Dendritic cell treated with granulocyte-macrophage colony-stimulating factor and Interleukin-4, amounts not matched to agents 40 ng/mL and 50 ng/mL, for 4 days (primary cell): ENCODE results near the gene ADNP.

ENCODE experiments used
- H3K27ac Mint-ChIP-seq: one replicate; pipeline ENCODE4 v1.8.0; 2022; ENCODE audit warnings: mild to moderate bottlenecking, mixed read lengths
- H3K27me3 Mint-ChIP-seq: one replicate; pipeline ENCODE4 v1.8.0; 2022; ENCODE audit warnings: mild to moderate bottlenecking, mixed read lengths
- H3K36me3 Mint-ChIP-seq: one replicate; pipeline ENCODE4 v1.8.0; 2022; ENCODE audit warnings: low read depth, mixed read lengths
- H3K4me1 Mint-ChIP-seq: one replicate; pipeline ENCODE4 v1.8.0; 2022; ENCODE audit warnings: low read depth, mixed read lengths
- H3K4me3 Mint-ChIP-seq: one replicate; pipeline ENCODE4 v1.8.0; 2022; ENCODE audit warnings: mild to moderate bottlenecking, moderate library complexity, mixed read lengths
- H3K9me3 Mint-ChIP-seq: one replicate; pipeline ENCODE4 v1.8.0; 2022; ENCODE audit warnings: mixed read lengths
- intact Hi-C: fragments of 100-400 bp; cut with micrococcal nuclease; formaldehyde crosslinking; loops from one replicate; pipeline ENCODE4 v1.15.0; 2022

ADNP gene

GRCh38 chr20:50924261-50924920 lies 6.8 kb downstream of the ADNP start:
- Mint-ChIP-seq H3K4me1 (peaks cover 49% of the 10 kb centered on the region), H3K27ac (no peak overlapping the region), H3K9me3 (no peaks in the 10 kb centered on the region), H3K36me3 (peaks cover 51% of the 10 kb centered on the region), H3K27me3 (no peaks in the 10 kb centered on the region), H3K4me3 (no peak overlapping the region)
- intact Hi-C loops: no loop called here

GRCh38 chr20:50921803-50922501 lies 9.3 kb downstream of the ADNP start:
- Mint-ChIP-seq H3K4me3 (no peak overlapping the region), H3K36me3 (peaks cover 43% of the 10 kb centered on the region), H3K27ac (no peak overlapping the region), H3K27me3 (no peaks in the 10 kb centered on the region), H3K9me3 (no peaks in the 10 kb centered on the region), H3K4me1 (peaks cover 40% of the 10 kb centered on the region)
- intact Hi-C loops: no loop called here

GRCh38 chr20:50920997-50921396 lies 10.2 kb downstream of the ADNP start:
- Mint-ChIP-seq H3K36me3 (peaks cover 51% of the 10 kb centered on the region), H3K4me3 (no peak overlapping the region)
- intact Hi-C loops: no loop called here

GRCh38 chr20:50919567-50919966 lies 11.7 kb downstream of the ADNP start:
- H3K4me3 Mint-ChIP-seq: no peak overlapping the region
- H3K27me3 Mint-ChIP-seq: no peaks in the 10 kb centered on the region
- no peaks in the 10 kb centered on the region for H3K9me3 Mint-ChIP-seq
- no peak overlapping the region for H3K27ac Mint-ChIP-seq
- intact Hi-C loops: no loop called here
- H3K36me3 Mint-ChIP-seq: peaks cover 39% of the 10 kb centered on the region
- peaks cover 40% of the 10 kb centered on the region for H3K4me1 Mint-ChIP-seq

More at GRCh38 chr20:50920997-50921396, 10.2 kb downstream of the ADNP start:
- Mint-ChIP-seq H3K27ac (no peak overlapping the region), H3K27me3 (no peaks in the 10 kb centered on the region), H3K9me3 (no peaks in the 10 kb centered on the region), H3K4me1 (peaks cover 48% of the 10 kb centered on the region)

- Mint-ChIP-seq H3K36me3 (peaks cover 33% of the 10 kb centered on the region), H3K27me3 (no peaks in the 10 kb centered on the region)
- intact Hi-C loops: no loop called here
Measured at GRCh38 chr20:50918403-50918802, 12.8 kb downstream of the ADNP start.

GRCh38 chr20:50916934-50917333 lies 14.3 kb downstream of the ADNP start:
- Mint-ChIP-seq H3K4me3 (no peak overlapping the region), H3K36me3 (peaks cover 39% of the 10 kb centered on the region), H3K27me3 (no peaks in the 10 kb centered on the region), H3K9me3 (no peaks in the 10 kb centered on the region), H3K27ac (no peak overlapping the region), H3K4me1 (peaks cover 44% of the 10 kb centered on the region)
- intact Hi-C loops: no loop called here

More at GRCh38 chr20:50918403-50918802, 12.8 kb downstream of the ADNP start:
- H3K4me1 Mint-ChIP-seq: peaks cover 40% of the 10 kb centered on the region
- H3K4me3 Mint-ChIP-seq: no peak overlapping the region
- no peaks in the 10 kb centered on the region for H3K9me3 Mint-ChIP-seq
- no peak overlapping the region for H3K27ac Mint-ChIP-seq

GRCh38 chr20:50916257-50916656 lies 15.0 kb downstream of the ADNP start:
- no peak overlapping the region for H3K4me3 Mint-ChIP-seq
- H3K27me3 Mint-ChIP-seq: no peaks in the 10 kb centered on the region
- H3K4me1 Mint-ChIP-seq: peaks cover 43% of the 10 kb centered on the region
- intact Hi-C loops: no loop called here
- H3K27ac Mint-ChIP-seq: no peak overlapping the region
- peaks cover 39% of the 10 kb centered on the region for H3K36me3 Mint-ChIP-seq
- no peaks in the 10 kb centered on the region for H3K9me3 Mint-ChIP-seq

GRCh38 chr20:50915424-50915823 lies 15.8 kb downstream of the ADNP start:
- H3K9me3 Mint-ChIP-seq: no peaks in the 10 kb centered on the region
- intact Hi-C loops: no loop called here
- no peak overlapping the region for H3K27ac Mint-ChIP-seq
- H3K4me3 Mint-ChIP-seq: no peak overlapping the region
- no peaks in the 10 kb centered on the region for H3K27me3 Mint-ChIP-seq
- peaks cover 45% of the 10 kb centered on the region for H3K4me1 Mint-ChIP-seq
- H3K36me3 Mint-ChIP-seq: peaks cover 39% of the 10 kb centered on the region

GRCh38 chr20:50913690-50914375 lies 17.4 kb downstream of the ADNP start:
- H3K4me1 Mint-ChIP-seq: peaks cover 47% of the 10 kb centered on the region
- H3K27me3 Mint-ChIP-seq: no peaks in the 10 kb centered on the region
- peaks cover 29% of the 10 kb centered on the region for H3K36me3 Mint-ChIP-seq
- no peaks in the 10 kb centered on the region for H3K9me3 Mint-ChIP-seq
- intact Hi-C loops: no loop called here
- no peak overlapping the region for H3K4me3 Mint-ChIP-seq
- H3K27ac Mint-ChIP-seq: no peak overlapping the region

- H3K27ac Mint-ChIP-seq: no peak overlapping the region
- H3K4me1 Mint-ChIP-seq: peaks cover 34% of the 10 kb centered on the region
- no peaks in the 10 kb centered on the region for H3K27me3 Mint-ChIP-seq
- intact Hi-C loops: no loop called here
- no peak overlapping the region for H3K4me3 Mint-ChIP-seq
- peaks cover 25% of the 10 kb centered on the region for H3K36me3 Mint-ChIP-seq
- H3K9me3 Mint-ChIP-seq: no peaks in the 10 kb centered on the region
Measured at GRCh38 chr20:50911716-50912115, 19.5 kb downstream of the ADNP start.

- intact Hi-C loops: no loop called here
- Mint-ChIP-seq H3K4me3 (no peak overlapping the region), H3K27ac (no peak overlapping the region), H3K4me1 (peaks cover 27% of the 10 kb centered on the region), H3K27me3 (no peaks in the 10 kb centered on the region), H3K9me3 (no peaks in the 10 kb centered on the region), H3K36me3 (peaks cover 18% of the 10 kb centered on the region)
Measured at GRCh38 chr20:50911030-50911429, 20.2 kb downstream of the ADNP start.

GRCh38 chr20:50909413-50909812 lies 21.8 kb downstream of the ADNP start:
- Mint-ChIP-seq H3K4me1 (peaks cover 20% of the 10 kb centered on the region), H3K9me3 (no peaks in the 10 kb centered on the region), H3K27me3 (no peaks in the 10 kb centered on the region), H3K27ac (no peak overlapping the region), H3K4me3 (no peak overlapping the region), H3K36me3 (peaks cover 18% of the 10 kb centered on the region)
- intact Hi-C loops: no loop called here

- Mint-ChIP-seq H3K27me3 (no peaks in the 10 kb centered on the region), H3K4me1 (peaks cover 5% of the 10 kb centered on the region), H3K36me3 (peaks cover 48% of the 10 kb centered on the region), H3K9me3 (no peaks in the 10 kb centered on the region), H3K27ac (no peak overlapping the region), H3K4me3 (no peak overlapping the region)
- intact Hi-C loops: no loop called here
Measured at GRCh38 chr20:50904067-50904570, 27.1 kb downstream of the ADNP start.

GRCh38 chr20:50903353-50904051 lies 27.7 kb downstream of the ADNP start:
- Mint-ChIP-seq H3K9me3 (no peaks in the 10 kb centered on the region), H3K4me1 (peaks cover 5% of the 10 kb centered on the region), H3K27ac (no peak overlapping the region), H3K36me3 (peaks cover 54% of the 10 kb centered on the region), H3K4me3 (no peak overlapping the region), H3K27me3 (no peaks in the 10 kb centered on the region)
- intact Hi-C loops: no loop called here
